OCI-LY7 (cell line): ENCODE results near the gene CFAP90. TPM values are rescaled to one million over a fixed set of nuclear protein-coding genes. Genes with fewer than 3 reads are reported as not detected.

ENCODE experiments used
- BruUV-seq: library from RNA; stranded (reverse); fragments of 400-500 nt; replicated peaks from 2 replicates; lab custom pipeline; 2021; lab: Mats Ljungman, UMichigan
- CTCF ChIA-PET: fragments of 300-600 bp; sonication (Branson Sonifier 250); formaldehyde crosslinking; loops from one replicate; lab custom pipeline; 2022; ENCODE audit warnings: antibody characterized with exemption; ENCODE audit not compliant: unreplicated experiment; lab: Charles Lee
- POLR2A ChIA-PET: fragments of 300-600 bp; sonication (Branson Sonifier 250); formaldehyde crosslinking; loops from one replicate; lab custom pipeline; 2022; ENCODE audit warnings: antibody characterized with exemption; lab: Charles Lee
- DNase-seq: peaks from one replicate; pipeline ENCODE4 v3.0.0-alpha.2; 2015; ENCODE audit warnings: low spot score
- H2AFZ ChIP-seq: fragments of 200-600 bp; sonication (generic), shearing (Covaris generic); 2 replicates; pipeline ENCODE4 v1.6.1; 2014; ENCODE audit warnings: mild to moderate bottlenecking, antibody characterized with exemption, low read length, moderate library complexity
- H3K27ac ChIP-seq: fragments of 200-600 bp; sonication (generic); 2 replicates; pipeline ENCODE4 v1.5.1; 2014; ENCODE audit warnings: mixed run types, low read depth, mild to moderate bottlenecking, moderate library complexity, low read length, inconsistent platforms; ENCODE audit not compliant: poor library complexity, severe bottlenecking
- H3K36me3 ChIP-seq: fragments of 200-600 bp; sonication (generic); 2 replicates; pipeline ENCODE4 v1.6.1; 2014; ENCODE audit warnings: mild to moderate bottlenecking, antibody characterized with exemption, low read length, moderate library complexity, mixed read lengths; ENCODE audit not compliant: insufficient read depth
- H3K4me1 ChIP-seq: fragments of 200-600 bp; sonication (generic); 2 replicates; pipeline ENCODE4 v1.5.1; 2014; ENCODE audit warnings: mild to moderate bottlenecking, low read length; ENCODE audit not compliant: insufficient read depth, poor library complexity, severe bottlenecking
- H3K4me2 ChIP-seq: fragments of 200-600 bp; sonication (generic); 2 replicates; pipeline ENCODE4 v1.6.1; 2014; ENCODE audit warnings: mild to moderate bottlenecking, low read length
- H3K4me3 ChIP-seq: fragments of 200-600 bp; sonication (generic); 2 replicates; pipeline ENCODE4 v1.5.1; 2014; ENCODE audit warnings: mild to moderate bottlenecking, low read depth, low read length; ENCODE audit not compliant: poor library complexity, severe bottlenecking
- H3K79me2 ChIP-seq: fragments of 200-600 bp; sonication (generic); 2 replicates; pipeline ENCODE4 v1.6.1; 2016; ENCODE audit warnings: low read depth, mild to moderate bottlenecking, low read length, moderate library complexity, mixed read lengths; ENCODE audit not compliant: insufficient read depth
- H3K9me2 ChIP-seq: fragments of 200-600 bp; sonication (generic); 2 replicates; pipeline ENCODE4 v1.6.1; 2016; ENCODE audit warnings: mild to moderate bottlenecking, low read length, mixed read lengths; ENCODE audit not compliant: insufficient read depth
- H3K9me3 ChIP-seq: fragments of 200-600 bp; sonication (generic); 2 replicates; pipeline ENCODE4 v1.6.1; 2014; ENCODE audit warnings: mild to moderate bottlenecking, mixed run types, low read length, mixed read lengths
- H4K20me1 ChIP-seq: fragments of 200-600 bp; sonication (generic); 2 replicates; pipeline ENCODE4 v1.6.1; 2014; ENCODE audit warnings: mild to moderate bottlenecking, antibody characterized with exemption, low read length, moderate library complexity, mixed read lengths; ENCODE audit not compliant: insufficient read depth
- CTCF ChIP-seq: fragments of 200-600 bp; sonication (generic); conservative IDR thresholded peaks from 2 replicates; pipeline ENCODE4 v1.5.1; 2014; ENCODE audit warnings: mild to moderate bottlenecking, antibody characterized with exemption, low read length, moderate library complexity, mixed read lengths
- EZH2phosphoT487 ChIP-seq: fragments of 200-600 bp; sonication (generic); IDR thresholded peaks from 2 replicates; pipeline ENCODE4 v1.6.1; 2018; ENCODE audit warnings: low read depth, borderline replicate concordance, mild to moderate bottlenecking, mixed run types, antibody characterized with exemption, low read length, moderate library complexity, mixed read lengths
- intact Hi-C: fragments of 100-400 bp; cut with micrococcal nuclease; formaldehyde crosslinking; loops from one replicate; pipeline ENCODE4 v1.10.0; 2022; ENCODE audit not compliant: unreplicated experiment
- total RNA-seq, 2 experiments: library from RNA; depleted of rRNA in 1 of 2; stranded (reverse); fragments of >200 nt in 1 of 2; shearing (Covaris generic) in 1 of 2; gene quantifications; 2 replicates each; pipeline ENCODE4 v1.2.3, GENCODE V29; 2014 to 2022

CFAP90 gene
- total RNA-seq, 2 experiments from 2014 or later, result not detected

- no peak for DNase-seq
- no peaks in the 10 kb centered on the region for H3K9me2 ChIP-seq
- CTCF ChIA-PET, result no interaction called here
- H3K36me3 ChIP-seq, result no peaks in the 10 kb centered on the region
- no peaks in the 10 kb centered on the region for H3K79me2 ChIP-seq
- H3K4me2 ChIP-seq, result no peak overlapping the region
- POLR2A ChIA-PET, result no interaction called here
- H3K27ac ChIP-seq, result no peak overlapping the region
- no peaks in the 10 kb centered on the region for H4K20me1 ChIP-seq
- no peaks in the 10 kb centered on the region for H3K9me3 ChIP-seq
- H2AFZ ChIP-seq, result no peak overlapping the region
- BruUV-seq, result no TSS peak
- TF ChIP-seq CTCF (no peak), EZH2phosphoT487 (no peak)
- no peaks in the 10 kb centered on the region for H3K4me1 ChIP-seq
- H3K4me3 ChIP-seq, result no peak overlapping the region
- intact Hi-C loops, result no loop called here
Measured at GRCh38 chr5:7808998-7809397, 41.9 kb downstream of the CFAP90 start.

- H3K79me2 ChIP-seq, result no peaks in the 10 kb centered on the region
- H3K4me3 ChIP-seq, result no peak overlapping the region
- no peaks in the 10 kb centered on the region for H3K4me1 ChIP-seq
- intact Hi-C loops, result no loop called here
- TF ChIP-seq EZH2phosphoT487, result no peak
- peak; percentile 56 for TF ChIP-seq CTCF
- BruUV-seq, result no TSS peak
- ChIA-PET CTCF (no interaction called here), POLR2A (interaction anchor here (1.1 kb wide), 1 partner anchor 9 kb away, joined by 3 read pairs; no protein-coding TSS in a partner anchor)
- no peaks in the 10 kb centered on the region for H4K20me1 ChIP-seq
- no peak for DNase-seq
- no peaks in the 10 kb centered on the region for H3K9me2 ChIP-seq
- H3K9me3 ChIP-seq, result no peaks in the 10 kb centered on the region
- H2AFZ ChIP-seq, result no peak overlapping the region
- H3K36me3 ChIP-seq, result no peaks in the 10 kb centered on the region
- no peak overlapping the region for H3K4me2 ChIP-seq
- H3K27ac ChIP-seq, result no peak overlapping the region
Measured at GRCh38 chr5:7805379-7805778, 45.6 kb downstream of the CFAP90 start.

- ChIA-PET POLR2A (no interaction called here), CTCF (no interaction called here)
- Histone ChIP-seq H3K9me2 (no peaks in the 10 kb centered on the region), H2AFZ (no peak overlapping the region), H4K20me1 (no peaks in the 10 kb centered on the region), H3K27ac (no peak overlapping the region), H3K4me3 (no peak overlapping the region), H3K4me2 (no peak overlapping the region), H3K79me2 (no peaks in the 10 kb centered on the region), H3K4me1 (no peaks in the 10 kb centered on the region), H3K36me3 (no peaks in the 10 kb centered on the region), H3K9me3 (no peaks in the 10 kb centered on the region)
- intact Hi-C loops, result no loop called here
- BruUV-seq, result no TSS peak
- TF ChIP-seq EZH2phosphoT487 (no peak), CTCF (no peak)
- no peak for DNase-seq
Measured at GRCh38 chr5:7803937-7804336, 47.0 kb downstream of the CFAP90 start.
